H1 (cell line): ENCODE results near the gene SCOC. TPM values are rescaled to one million over a fixed set of nuclear protein-coding genes. Genes with fewer than 3 reads are reported as not detected.

Source experiments
- ATF3 ChIP-seq: IDR thresholded peaks from 2 replicates; pipeline ENCODE4 v1.6.1; 2011; ENCODE audit warnings: low read depth, mild to moderate bottlenecking, low read length; ENCODE audit not compliant: insufficient read depth
- SIN3A ChIP-seq, 2 experiments: IDR thresholded peaks in 1 of 2; conservative IDR thresholded peaks in 1 of 2; 2 replicates each; pipeline ENCODE4 v1.6.1; 2011 to 2012; ENCODE audit warnings: low read length in 2 of 2, improper control_type of control experiment in 1 of 2, low read depth in 1 of 2, mild to moderate bottlenecking in 1 of 2
- SRF ChIP-seq: IDR thresholded peaks from 2 replicates; pipeline ENCODE4 v1.6.1; 2011; ENCODE audit warnings: mild to moderate bottlenecking, low read depth, low read length, moderate library complexity
- polyA plus RNA-seq, 7 experiments: library from polyadenylated mRNA; depleted of rRNA in 3 of 7; stranded (reverse) in 5 of 7; unstranded in 2 of 7; fragments of >200 nt in 5 of 7; fragments of 200-250 nt in 2 of 7; gene quantifications; 1 replicate in 5 of 7; 2 replicates in 1 of 7; 4 replicates in 1 of 7; pipeline versions ENCODE4 v1.2.1 to v1.2.3, GENCODE V29; 2011 to 2013; ENCODE audit warnings: missing spikeins in 2 of 7, mixed read lengths in 2 of 7
- total RNA-seq: library from RNA; stranded (reverse); fragmentation: NEBNext Ultra II Directional; extraction: Animal tissue kit (Norgen Biotek cat#: 25700); gene quantifications from 2 replicates; pipeline ENCODE4 v1.2.1, GENCODE V29; 2021

The SCOC gene
- total and polyA plus RNA-seq, 2 of the 8 experiments (the other 6 are each of a cell fraction or from before 2014, with no cell fraction given) = 12.1 to 33.4 TPM

DNA sequence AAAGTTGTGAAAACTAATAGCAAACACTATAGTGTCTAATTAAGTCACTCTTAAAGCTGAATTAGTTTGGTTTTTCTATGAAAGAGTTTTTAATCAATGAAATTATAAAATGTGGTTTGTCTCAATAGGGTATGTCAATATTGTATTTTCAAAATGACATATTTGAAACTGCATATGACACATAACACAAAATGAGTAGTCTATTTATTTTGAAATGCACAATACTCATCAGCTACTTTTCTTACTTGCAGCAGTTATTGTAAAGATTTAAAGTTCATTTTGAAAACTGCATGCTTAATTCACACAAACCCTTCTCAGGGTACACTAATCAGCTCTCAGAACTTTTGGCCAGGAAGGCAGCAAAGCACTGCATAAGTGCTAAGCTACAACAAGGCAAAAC is 32.8 kb downstream of the SCOC start (continued):
- TF ChIP-seq SIN3A (conservative IDR thresholded peaks at IDR 0.05 in 1 of 2, IDR thresholded peaks at IDR 0.05 in 1 of 2; ENCODE audit: low read depth in 1 of 2, low read length in 2 of 2) = no peak
- no peak for TF ChIP-seq SRF
- no peak for TF ChIP-seq ATF3
- TF ChIP-seq, all 59 proteins: peak for 0
